ENCODE data around the gene ZSWIM6.
"Not testable (repeated sequence)": the region's sequence is repeated elsewhere in the genome, so short reads cannot be mapped to it uniquely, and the experiment has no call there.

Gene ZSWIM6

GRCh38 chr5:61370506-61370905, 38.4 kb downstream of the ZSWIM6 start:
- no peak for DNase-seq

GRCh38 chr5:61371474-61371873, 39.4 kb downstream of the ZSWIM6 start:
- no peak for DNase-seq

GRCh38 chr5:61379677-61380076, 47.6 kb downstream of the ZSWIM6 start:
- no peak for DNase-seq

GRCh38 chr5:61381968-61382367, 49.9 kb downstream of the ZSWIM6 start:
- no peak for DNase-seq

GRCh38 chr5:61385627-61386026, 53.6 kb downstream of the ZSWIM6 start:
- no peak for DNase-seq

GRCh38 chr5:61386045-61386800, 54.2 kb downstream of the ZSWIM6 start:
- DNase-seq = no peak

GRCh38 chr5:61389609-61390008, 57.6 kb downstream of the ZSWIM6 start:
- no peak for DNase-seq

- DNase-seq = no peak
Observed at GRCh38 chr5:61394078-61394704, 62.1 kb downstream of the ZSWIM6 start.

- DNase-seq = no peak
Observed at GRCh38 chr5:61394793-61395192, 62.7 kb downstream of the ZSWIM6 start.

- DNase-seq = no peak
Observed at GRCh38 chr5:61397238-61397637, 65.2 kb downstream of the ZSWIM6 start.

GRCh38 chr5:61397937-61398336, 65.9 kb downstream of the ZSWIM6 start:
- DNase-seq = no peak

- no peak for DNase-seq
Observed at GRCh38 chr5:61398440-61398839, 66.4 kb downstream of the ZSWIM6 start.

- DNase-seq = no peak
Observed at GRCh38 chr5:61399679-61400078, 67.6 kb downstream of the ZSWIM6 start.

GRCh38 chr5:61401726-61402125, 69.7 kb downstream of the ZSWIM6 start:
- no peak for DNase-seq

GRCh38 chr5:61402244-61402823, 70.3 kb downstream of the ZSWIM6 start:
- DNase-seq = no peak

GRCh38 chr5:61402970-61403900, 71.2 kb downstream of the ZSWIM6 start:
- DNase-seq = no peak

GRCh38 chr5:61405511-61406295, 73.6 kb downstream of the ZSWIM6 start:
- DNase-seq = no peak

- DNase-seq = not testable (repeated sequence)
Observed at GRCh38 chr5:61406497-61406896, 74.4 kb downstream of the ZSWIM6 start.

- no peak for DNase-seq
Observed at GRCh38 chr5:61407706-61408270, 75.7 kb downstream of the ZSWIM6 start.

GRCh38 chr5:61408476-61409168, 76.6 kb downstream of the ZSWIM6 start:
- peak; percentile 97 for DNase-seq

- DNase-seq = no peak
Observed at GRCh38 chr5:61409568-61409967, 77.5 kb downstream of the ZSWIM6 start.
